ENCODE results near the gene KRTAP10-5.
"Not testable (repeated sequence)": the region's sequence is repeated elsewhere in the genome, so short reads cannot be mapped to it uniquely, and the experiment has no call there.

KRTAP10-5 gene

GRCh38 chr21:44571844-44572782, 8.3 kb downstream of the KRTAP10-5 start:
- no peak for DNase-seq (ENCODE audit: low read depth)

DNA sequence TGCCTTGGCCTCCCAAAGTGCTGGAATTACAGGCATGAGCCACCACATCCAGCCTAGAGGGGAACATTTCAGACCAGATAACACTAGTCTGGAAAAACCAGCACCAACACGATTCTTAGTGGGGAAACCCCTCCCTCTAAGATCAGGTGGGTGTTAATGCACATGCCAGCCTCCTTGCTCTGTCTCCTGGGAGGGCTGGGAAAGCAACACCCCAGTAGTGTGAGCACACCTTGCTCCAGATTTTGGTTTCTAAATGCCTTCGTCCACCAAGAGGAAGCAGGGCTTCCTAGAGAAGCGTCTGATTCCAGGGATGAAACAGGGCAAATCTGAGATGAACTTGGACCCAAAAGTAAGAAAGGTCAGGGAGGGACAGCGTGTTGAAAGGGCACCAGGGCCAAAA, 9.1 kb downstream of the KRTAP10-5 start:
- DNase-seq (ENCODE audit: low read depth), result no peak

GRCh38 chr21:44569861-44570517, 10.4 kb downstream of the KRTAP10-5 start:
- DNase-seq (ENCODE audit: low read depth), result no peak

DNA sequence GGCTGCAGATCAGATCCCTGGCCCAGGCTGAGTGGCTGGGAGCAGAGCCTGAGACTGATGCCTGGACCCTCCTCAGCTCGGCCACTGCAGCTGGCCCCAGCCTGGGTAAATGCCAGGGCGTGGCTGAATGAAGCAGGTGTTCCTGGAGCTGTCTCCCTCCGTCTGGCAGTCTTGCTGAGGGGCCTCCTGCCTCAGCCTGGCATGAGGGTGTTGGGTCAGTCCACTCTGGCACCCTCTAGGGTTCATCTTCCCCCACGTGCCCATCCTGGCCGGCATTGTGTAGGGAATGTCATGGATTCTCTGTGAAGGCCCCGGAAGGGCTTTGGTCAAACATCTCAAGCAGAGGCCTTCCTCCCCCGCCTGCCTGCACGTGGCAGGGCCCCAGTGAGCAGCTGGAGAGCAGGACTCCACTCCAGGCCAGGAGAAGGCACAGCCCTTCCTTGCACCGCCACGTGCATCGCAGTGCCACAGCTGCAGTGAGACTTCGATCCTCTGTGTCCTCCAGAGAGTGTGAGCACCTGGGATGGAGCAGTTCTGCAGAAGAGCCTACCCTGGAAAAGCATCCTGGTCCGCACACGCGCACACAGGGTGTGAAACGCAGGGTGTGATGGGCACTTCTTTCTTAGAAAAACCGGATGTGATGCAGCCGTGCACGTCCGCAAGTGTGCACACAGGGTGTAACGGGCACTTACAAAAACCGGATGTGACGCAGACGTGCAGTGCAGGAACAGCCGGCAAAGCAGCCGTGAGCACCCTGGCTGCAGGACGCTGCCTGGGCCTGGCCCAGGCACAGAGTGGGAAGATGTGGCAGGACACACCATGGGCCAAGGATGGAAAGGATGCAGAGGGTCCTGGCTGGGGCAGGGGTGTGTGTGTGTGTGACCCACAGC, 11.5 kb downstream of the KRTAP10-5 start:
- no peak for DNase-seq (ENCODE audit: low read depth)

- no peak for DNase-seq (ENCODE audit: low read depth)
Observed at GRCh38 chr21:44568261-44568660, 12.1 kb downstream of the KRTAP10-5 start.

DNA sequence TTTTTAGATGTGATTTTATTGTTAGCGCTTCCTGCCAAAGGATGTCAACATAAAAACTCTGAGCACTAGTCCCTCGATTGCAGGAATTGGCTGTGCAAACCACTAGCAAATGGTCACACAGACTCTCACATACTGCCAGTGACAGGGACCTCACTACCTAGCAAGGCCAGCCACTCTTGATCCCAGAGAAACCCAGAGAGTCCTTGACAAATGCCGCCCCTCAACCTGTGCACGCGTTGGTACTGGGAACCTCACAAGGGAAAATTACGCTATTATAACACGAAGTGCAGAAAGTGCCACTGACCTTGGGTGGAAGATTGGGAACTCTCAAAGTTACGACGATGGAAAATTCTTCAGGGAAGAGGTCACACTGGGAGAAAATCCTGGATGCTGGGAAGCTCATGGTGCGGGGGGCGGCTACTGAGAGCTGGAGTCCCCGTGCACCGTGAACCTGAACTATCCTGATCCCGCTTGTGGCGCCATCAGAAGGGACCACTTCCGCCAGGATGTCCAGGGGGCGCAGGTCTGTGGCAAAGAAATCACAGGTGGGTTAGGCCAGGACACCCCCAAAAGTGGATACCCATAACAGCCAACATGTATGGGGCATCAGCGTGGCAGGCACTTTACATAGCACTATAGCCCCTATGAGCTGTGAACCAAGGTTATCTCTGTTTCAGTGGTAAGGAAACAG, 12.8 kb downstream of the KRTAP10-5 start:
- no peak for DNase-seq (ENCODE audit: low read depth)

GRCh38 chr21:44566403-44566802, 14.0 kb downstream of the KRTAP10-5 start:
- no peak for DNase-seq (ENCODE audit: low read depth)

GRCh38 chr21:44564886-44565598, 15.4 kb downstream of the KRTAP10-5 start:
- DNase-seq (ENCODE audit: low read depth), result no peak

DNA sequence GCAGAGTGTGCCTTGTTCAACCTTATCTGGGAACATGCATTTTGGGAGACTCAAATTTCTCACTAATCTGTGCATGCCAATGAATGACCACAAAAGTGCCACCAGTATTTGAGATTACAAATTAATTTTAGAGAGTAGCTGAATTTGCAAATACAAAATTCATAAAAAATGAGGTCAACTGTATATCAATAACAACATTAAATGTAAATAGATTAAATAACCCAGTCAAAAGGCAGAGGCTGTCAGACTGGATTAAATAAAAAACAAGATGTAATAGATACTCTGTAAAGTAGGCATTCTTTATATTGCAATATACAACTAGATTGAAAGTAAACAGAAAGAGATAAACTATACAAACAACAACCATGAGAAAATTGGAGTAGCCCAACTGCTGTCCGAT, 16.3 kb downstream of the KRTAP10-5 start:
- DNase-seq (ENCODE audit: low read depth), result no peak

- no peak for DNase-seq (ENCODE audit: low read depth)
Observed at GRCh38 chr21:44558695-44559094, 21.7 kb downstream of the KRTAP10-5 start, which contains the start of gene KRTAP10-3. Gene KRTAP10-3 (minus strand): TSS chr21:44558795. CDS start chr21:44558715, 80 bp downstream.

GRCh38 chr21:44558329-44558675, 22.1 kb downstream of the KRTAP10-5 start:
- not testable (repeated sequence) for DNase-seq (ENCODE audit: low read depth)

GRCh38 chr21:44557491-44558328, 22.7 kb downstream of the KRTAP10-5 start:
- DNase-seq (ENCODE audit: low read depth), result no peak

- DNase-seq (ENCODE audit: low read depth), result no peak
Observed at GRCh38 chr21:44556879-44557278, 23.5 kb downstream of the KRTAP10-5 start.

GRCh38 chr21:44555200-44555875, 25.1 kb downstream of the KRTAP10-5 start:
- DNase-seq (ENCODE audit: low read depth), result no peak

DNA sequence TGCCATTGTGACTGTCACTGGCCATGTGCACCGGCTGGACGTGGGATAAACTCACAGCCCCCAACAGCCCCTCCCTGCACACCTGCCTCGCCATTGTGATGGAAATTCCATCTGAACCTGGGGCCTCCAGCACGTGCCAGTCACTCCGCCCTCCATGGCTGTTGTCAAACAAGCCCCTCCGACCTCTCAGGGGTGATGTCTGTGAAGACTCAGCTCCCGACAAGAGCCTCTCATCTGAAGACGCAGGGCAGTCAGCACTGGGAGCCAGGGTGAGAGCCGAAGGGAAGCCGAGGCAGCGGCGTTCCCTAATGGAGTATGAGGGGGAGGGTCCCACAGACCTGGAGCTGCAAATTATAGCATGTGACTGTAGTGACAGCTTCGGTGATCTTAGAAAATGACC, 27.7 kb downstream of the KRTAP10-5 start:
- no peak for DNase-seq (ENCODE audit: low read depth)

DNA sequence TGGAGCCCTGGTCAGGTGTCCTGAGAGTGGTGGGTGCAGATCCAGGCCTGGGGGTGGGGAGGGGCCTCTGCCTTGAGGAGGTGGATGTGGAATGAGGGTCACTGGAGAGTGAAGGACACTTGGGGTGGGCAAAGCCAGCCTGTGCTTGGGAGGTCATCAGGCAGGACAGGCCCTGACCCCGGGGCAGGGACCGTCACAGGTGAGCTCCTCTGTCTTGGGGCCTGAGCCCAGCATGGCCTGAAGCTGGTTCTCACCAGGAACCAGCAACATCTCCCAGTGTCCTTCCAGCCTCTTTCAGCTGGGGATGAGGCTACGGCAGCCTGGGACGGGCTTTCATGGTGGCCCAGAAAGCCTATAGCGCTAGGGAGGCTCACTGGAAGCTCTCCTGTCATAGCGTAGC, 28.3 kb downstream of the KRTAP10-5 start:
- DNase-seq (ENCODE audit: low read depth), result no peak

DNA sequence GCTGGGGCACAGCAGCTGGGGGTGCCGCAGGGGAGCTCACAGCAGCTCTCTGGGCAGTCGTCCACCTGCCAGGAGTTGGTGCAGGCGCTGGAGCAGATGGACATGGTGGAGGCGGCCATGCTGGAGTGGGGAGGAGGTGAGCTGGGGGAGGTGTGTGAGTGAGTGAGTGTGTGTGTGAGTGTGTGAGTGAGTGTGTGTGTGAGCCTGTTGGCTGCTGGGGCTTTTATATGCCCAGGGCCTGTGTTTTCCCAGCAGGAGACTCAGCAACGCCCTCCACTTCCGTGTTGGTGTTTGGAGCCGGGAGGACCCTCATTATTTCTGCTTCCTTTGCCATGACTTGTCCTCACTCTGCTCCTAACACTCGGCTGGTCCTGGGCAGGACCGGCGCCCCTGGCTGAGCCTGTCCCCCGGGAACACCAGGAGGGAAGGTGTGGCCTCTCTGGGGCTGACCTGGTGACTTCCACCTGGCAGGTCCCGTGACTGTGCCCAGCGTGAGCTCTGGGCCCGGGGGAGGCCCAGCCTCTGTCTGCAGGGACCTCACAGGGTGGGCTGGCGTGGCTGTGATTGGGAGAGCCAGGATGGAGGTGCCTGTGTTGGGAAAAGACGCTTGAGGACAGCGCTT, 29.0 kb downstream of the KRTAP10-5 start, which contains the start of gene KRTAP10-2:
TSS of gene KRTAP10-2 (minus strand) at position 166 of the 622 bp plus-strand sequence. CDS start at position 119, 47 bp downstream.
- DNase-seq (ENCODE audit: low read depth), result no peak

DNA sequence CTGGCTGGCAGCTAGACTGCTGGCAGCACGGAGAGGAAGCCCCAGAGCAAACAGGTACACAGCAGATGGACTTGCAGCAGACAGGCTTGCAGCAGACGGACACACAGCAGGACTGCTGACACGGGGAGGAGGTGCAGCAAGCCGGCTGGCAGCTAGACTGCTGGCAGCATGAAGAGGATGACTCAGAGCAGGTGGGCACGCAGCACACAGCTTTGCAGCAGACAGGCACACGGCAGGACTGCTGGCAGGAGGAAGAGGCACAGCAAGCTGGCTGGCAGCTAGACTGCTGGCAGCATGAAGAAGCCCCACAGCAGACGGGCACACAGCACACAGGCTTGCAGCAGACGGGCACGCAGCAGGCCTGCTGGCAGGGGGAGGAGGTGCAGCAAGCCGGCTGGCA, 29.6 kb downstream of the KRTAP10-5 start:
- DNase-seq (ENCODE audit: low read depth), result no peak

- not testable (repeated sequence) for DNase-seq (ENCODE audit: low read depth)
Observed at GRCh38 chr21:44550285-44550684, 30.1 kb downstream of the KRTAP10-5 start.
